ENCODE data around the gene CDK2.
"Not testable (repeated sequence)": the region's sequence is repeated elsewhere in the genome, so short reads cannot be mapped to it uniquely, and the experiment has no call there.

Gene CDK2

DNA sequence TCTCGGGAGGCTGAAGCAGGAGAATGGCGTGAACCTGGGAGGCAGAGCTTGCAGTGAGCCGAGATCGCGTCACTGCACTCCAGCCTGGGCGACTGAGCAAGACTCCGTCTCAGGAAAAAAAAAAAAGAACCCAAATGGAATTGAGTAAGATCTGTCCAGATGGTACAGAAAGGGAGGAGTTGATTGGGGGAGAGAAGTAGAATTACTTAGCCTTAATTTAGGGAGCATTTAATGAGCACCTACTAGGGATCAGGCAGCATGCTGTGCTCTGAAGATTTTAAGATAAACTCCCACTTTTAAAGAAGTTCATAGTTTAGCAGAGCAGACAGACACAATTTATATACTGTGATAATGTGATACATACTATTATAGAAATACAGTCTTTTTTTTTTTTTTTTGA, 11.8 kb downstream of the CDK2 start:
- DNase-seq (ENCODE audit: low read depth in 4 of 4, low spot score in 1 of 4) = no peak

DNA sequence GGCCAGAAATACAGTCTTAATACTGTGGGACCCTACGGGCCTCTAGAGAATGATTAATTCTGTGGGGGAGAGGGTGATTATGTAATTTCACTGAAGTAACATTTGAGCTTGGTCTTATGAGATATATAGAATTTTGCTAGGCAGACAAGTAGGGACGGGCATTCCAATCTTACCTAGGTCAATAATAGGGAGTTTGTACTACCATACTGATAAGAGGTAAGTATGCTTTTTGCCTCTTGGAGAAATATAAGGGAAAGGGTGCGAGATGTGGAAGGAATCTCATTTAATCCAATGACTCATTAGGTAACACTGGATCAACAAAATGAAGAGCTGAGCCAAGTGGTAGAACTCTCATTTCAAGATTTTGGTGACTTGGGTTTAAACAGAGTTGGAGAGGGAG, 12.4 kb downstream of the CDK2 start:
- no peak for DNase-seq (ENCODE audit: low read depth in 4 of 4, low spot score in 1 of 4)

DNA sequence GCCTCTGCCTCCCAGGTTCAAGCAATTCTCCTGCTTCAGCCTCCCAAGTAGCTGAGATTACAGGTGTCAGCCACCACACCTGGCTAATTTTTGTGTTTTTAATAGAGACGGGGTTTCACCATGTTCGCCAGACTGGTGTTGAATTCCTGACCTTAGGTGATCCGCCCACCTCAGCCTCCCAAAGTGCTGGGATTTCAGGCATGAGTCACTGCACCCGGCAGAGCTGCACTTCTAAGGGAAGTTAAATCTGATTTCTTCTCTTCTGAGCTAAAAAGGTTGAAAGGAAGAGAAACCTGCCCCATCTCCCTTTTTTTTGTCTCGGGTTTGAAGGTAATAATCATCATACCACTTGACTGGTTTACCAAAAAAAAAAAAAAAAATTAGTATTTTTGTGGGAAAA, 15.3 kb downstream of the CDK2 start:
- not testable (repeated sequence) for DNase-seq (ENCODE audit: low read depth in 4 of 4, low spot score in 1 of 4)

DNA sequence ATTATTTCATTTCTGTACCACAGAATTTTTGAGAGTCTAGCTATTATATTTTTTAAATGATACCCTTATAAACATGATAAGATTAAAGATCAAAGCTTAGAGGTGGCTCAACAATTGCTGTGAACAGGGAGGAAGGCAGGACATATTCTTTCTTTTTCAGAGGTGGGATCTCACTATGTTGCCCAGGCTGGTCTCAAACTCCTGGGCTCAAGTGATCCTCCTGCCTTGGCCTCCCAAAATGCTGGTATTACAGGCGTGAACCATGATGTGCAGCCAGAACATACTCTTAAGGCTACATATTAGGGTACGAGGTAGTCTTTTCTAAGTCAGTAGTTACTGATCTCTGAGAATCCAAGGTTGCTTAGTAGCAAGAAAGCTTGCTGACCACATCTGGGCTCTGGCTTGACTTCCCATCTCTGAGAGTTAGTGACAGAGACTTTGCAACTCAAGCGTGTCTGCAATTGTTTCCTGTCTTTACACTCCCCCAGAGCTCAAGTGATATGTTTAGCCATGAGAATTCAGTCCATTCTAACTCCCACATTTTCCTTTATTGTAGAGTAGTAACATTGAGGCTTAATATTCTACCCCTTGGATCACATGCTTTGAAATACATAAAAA, 15.8 kb downstream of the CDK2 start:
- DNase-seq (ENCODE audit: low read depth in 4 of 4, low spot score in 1 of 4) = no peak

DNA sequence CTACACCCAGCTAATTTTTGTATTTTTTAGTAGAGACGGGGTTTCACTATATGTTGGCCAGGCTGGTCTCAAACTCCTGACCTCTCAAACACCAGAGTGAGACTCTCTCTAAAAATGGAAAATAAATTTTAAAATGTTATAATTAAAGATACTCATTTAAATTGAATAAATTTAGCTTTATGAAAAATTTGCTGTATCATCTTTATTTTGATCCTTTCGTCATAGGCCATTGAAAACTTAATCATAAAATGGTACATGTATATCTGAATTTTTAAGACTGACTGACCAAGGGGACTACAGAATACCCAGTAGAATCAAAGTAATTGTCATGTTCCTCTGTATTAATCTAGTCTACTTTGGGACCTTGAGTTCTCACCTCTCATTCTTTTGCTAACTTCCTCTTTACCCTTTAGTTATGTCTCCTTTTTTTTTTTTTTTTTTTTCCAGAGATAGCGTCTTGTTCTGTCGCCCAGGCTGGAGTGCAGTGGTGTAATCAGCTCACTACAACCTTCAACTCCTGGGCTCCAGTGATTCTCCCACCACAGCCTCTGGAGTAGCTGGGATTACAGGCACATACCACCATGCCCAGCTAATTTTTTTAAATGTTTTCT, 16.7 kb downstream of the CDK2 start:
- no peak for DNase-seq (ENCODE audit: low read depth in 4 of 4, low spot score in 1 of 4)

DNA sequence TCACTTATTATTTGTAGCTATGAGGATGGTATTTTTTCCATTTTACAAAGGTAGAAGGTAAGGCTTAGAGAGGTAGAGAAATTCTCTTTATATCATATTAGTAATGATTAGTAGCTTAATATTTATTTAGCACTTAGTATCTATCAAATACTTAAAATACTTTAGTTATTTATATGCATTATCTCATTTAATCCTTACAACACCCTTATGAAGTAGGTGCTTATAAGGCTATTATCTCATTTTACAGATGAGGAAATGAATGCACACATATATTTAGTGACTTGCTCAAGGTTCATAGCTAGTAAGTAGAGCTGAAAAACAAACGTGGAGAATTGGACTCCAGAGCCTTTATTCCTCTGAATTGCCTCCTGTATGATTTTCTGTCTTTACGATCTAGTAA, 18.2 kb downstream of the CDK2 start:
- no peak for DNase-seq (ENCODE audit: low read depth in 4 of 4, low spot score in 1 of 4)

DNA sequence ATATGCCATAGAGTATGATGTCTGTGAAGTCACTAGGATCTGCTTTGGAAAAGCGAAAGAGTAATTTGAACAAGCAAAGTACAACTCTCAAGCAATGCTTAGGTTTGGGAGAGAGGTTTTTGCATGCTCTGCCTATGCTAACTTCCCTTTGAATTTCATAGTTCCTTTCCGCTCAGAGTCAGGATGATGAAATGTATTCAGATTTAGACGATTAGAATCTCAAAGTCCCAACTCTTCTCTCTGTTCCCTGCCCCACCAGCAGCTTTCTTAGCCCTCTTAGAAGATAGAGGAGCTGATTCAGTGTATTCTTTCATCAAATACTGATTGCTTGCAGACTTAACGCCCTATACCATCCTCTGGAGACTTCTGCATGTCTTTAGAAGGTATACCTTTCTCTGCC, 18.7 kb downstream of the CDK2 start:
- no peak for DNase-seq (ENCODE audit: low read depth in 4 of 4, low spot score in 1 of 4)

DNA sequence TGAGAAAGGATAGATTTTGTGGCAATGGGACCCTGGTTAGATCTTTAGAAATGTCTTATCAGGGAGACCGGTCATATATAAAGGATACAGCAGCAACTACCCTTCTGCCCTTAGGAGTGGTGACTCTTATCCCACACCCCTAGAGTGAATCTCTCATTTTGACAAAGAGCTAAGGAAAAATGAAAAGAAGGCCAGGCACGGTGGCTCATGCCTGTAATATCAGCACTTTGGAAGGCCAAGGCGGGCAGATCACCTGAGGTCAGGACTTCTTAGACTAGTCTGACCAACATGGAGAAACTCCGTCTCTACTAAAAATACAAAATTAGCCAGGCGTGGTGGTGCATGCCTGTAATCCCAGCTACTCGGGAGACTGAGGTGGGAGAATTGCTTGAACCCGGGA, 19.3 kb downstream of the CDK2 start:
- not testable (repeated sequence) for DNase-seq (ENCODE audit: low read depth in 4 of 4, low spot score in 1 of 4)

DNA sequence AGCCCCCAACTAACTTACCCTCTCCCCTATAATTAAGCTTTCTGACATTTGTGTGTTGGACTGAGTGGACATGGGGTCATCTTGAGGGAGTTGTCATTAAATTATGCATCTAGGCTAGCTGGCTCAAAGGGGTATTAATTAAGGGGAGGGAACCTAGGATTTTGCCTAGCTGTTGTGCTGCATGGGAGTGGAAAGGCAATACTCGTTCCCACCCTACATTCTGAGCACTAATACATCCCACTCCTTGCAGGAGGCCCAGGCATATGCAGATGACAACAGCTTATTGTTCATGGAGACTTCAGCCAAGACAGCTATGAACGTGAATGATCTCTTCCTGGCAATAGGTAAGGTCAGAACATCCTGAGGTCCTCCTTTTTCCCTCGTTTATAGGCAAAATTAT, 24.5 kb downstream of the CDK2 start:
- DNase-seq (ENCODE audit: low read depth in 4 of 4, low spot score in 1 of 4) = no peak

DNA sequence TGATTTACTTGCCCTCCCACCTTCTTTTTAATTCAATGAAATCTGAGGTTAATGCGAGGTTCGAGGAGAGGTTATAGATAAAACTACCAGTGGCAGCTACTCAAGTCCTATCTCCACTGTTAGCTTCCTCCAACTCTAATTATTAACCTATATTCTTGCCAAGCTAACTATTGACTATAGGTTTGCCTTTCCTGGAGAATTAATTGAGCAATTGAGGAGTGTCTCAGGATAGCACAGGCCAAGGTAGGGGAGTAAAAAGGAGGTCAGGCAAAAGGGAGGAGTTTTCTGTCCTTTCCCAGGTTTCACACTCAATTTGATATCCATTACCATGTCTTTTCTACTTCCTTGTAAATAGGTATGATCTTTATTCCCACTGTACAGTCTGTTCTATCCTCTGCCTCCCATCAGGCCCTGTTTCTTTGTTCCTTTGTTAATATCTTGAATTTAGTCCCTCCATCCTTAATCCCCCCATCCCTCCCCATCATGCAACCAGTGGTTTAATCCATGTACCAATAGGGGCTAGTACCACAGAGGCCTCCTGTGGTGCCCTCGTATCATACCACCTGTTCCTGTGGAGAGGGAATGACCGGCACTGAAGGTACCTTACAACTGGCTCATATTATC, 26.7 kb downstream of the CDK2 start:
- DNase-seq (ENCODE audit: low read depth in 4 of 4, low spot score in 1 of 4) = no peak

DNA sequence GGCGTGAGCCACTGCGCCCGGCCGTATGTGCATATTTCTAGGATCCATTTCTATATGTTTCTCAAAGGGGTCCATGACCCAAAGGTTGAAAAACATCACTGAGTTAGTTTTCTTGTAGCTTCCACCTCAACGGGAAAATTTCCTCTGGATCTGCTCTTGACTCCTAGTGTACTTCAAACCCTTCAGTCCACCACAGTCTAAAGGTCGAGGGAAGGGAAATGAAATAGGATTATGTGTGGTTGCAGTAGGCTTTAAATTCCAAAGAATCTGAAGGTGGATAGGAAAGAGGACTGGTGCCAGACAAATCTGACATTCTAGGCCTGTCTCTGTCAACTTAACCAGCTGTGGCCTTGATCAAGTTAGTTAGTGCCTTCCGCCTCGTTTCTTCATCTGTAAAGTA, 28.7 kb downstream of the CDK2 start:
- no peak for DNase-seq (ENCODE audit: low read depth in 4 of 4, low spot score in 1 of 4)

DNA sequence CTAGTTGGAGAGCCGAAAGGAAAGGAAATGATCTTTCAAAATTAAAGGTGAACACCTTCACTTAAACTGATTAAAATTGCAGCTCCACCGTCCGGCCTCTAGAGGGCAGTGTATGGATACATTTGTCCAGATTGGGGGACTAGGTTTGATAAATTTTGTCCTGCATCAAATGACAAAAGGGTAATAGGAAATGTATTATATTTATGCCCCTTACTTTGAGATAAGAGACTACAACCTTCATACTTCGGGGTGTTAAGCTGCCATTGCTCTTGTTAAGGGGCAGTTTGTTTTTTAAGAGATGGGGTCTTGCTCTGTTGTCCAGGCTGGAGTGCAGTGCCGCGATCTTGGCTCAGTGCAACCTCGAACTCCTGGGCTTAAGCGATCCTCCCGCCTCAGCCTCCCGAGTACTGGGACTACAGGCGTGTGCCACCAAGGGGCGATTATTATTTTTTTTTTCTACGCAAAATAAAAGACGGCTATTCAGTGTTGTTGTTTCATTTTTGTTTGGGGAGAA, 29.6 kb downstream of the CDK2 start:
- DNase-seq (ENCODE audit: low read depth in 4 of 4, low spot score in 1 of 4) = peak; percentile 38 to 48 (median 43)

DNA sequence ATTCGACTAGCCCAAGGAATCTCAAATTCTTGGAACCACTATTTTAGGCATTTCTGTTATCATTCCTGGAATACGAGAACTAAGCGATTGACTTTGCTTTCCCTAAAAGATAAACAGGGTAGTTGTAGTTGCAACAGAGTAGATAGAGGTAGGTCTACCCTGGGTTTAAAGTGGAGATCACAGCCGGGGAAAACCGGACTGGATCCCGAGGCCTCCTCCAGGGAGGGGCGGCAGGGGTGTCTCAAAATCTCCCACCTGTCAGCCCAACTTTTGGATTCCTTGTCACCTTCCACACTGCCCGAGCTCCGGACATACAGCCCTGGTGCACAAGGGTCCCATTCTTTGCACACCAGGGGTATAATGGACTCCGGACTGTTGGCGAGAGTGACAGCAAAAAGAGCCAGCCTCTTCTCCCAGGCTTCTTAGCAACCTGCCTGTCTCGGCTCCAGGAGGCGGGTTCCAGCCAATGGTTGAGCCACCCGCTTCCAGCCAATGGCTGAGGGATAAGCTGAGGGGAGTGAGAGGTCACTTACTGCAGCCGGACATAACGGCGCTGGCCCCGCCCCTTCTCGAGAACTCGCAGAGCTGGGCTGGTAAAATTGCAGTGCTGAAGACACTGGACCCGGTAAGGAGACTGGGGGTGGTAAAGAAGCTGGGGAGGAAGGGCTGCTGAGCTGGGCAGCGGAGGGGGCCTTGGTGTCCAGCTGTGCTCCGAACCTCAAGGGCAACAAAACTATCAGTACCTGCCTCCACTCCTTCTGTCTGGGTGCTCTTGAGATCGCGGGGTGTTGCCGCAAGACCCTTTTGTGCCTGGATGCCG, 30.3 kb downstream of the CDK2 start, which contains the start of gene SUOX:
Gene SUOX, plus strand, starts transcription at position 562 of the 820 bp plus-strand sequence. CDS start 4,946 bp downstream, outside the sequence.
- DNase-seq (ENCODE audit: low read depth in 4 of 4, low spot score in 1 of 4) = peak in 1 of 4 experiments; percentile 18

DNA sequence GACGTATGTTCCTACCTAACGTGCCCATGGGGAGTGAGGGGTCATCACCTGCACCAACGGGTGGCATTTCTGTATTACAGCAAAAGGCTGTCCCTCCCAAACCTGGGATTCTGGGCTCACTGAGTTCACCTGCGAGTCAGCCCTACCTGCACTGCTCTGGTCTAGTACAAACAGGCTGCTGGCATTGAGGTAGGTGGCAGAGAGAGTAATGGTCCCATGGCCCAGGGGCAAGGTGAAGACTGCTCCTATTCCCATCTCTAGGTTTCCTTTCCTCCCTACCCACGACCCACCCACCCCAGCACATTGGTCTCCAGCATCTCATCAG, 30.9 kb downstream of the CDK2 start:
- DNase-seq (ENCODE audit: low read depth in 4 of 4, low spot score in 1 of 4) = no peak

DNA sequence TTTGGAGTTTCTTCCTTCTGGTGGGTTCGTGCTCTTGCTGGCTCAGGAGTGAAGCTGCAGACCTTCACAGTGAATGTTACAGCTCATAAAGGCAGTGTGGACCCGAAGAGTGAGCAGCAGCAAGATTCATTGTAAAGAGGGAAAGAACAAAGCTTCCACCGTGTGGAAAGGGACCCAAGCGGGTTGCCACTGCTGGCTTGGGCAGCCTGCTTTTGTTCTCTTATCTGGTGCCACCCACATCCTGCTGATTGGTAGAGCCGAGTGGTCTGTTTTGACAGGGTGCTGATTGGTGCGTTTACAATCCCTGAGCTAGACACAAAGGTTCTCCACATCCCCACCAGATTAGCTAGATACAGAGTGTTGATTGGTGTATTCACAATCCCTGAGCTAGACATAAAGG, 32.9 kb downstream of the CDK2 start:
- DNase-seq (ENCODE audit: low read depth in 4 of 4, low spot score in 1 of 4) = not testable (repeated sequence)

DNA sequence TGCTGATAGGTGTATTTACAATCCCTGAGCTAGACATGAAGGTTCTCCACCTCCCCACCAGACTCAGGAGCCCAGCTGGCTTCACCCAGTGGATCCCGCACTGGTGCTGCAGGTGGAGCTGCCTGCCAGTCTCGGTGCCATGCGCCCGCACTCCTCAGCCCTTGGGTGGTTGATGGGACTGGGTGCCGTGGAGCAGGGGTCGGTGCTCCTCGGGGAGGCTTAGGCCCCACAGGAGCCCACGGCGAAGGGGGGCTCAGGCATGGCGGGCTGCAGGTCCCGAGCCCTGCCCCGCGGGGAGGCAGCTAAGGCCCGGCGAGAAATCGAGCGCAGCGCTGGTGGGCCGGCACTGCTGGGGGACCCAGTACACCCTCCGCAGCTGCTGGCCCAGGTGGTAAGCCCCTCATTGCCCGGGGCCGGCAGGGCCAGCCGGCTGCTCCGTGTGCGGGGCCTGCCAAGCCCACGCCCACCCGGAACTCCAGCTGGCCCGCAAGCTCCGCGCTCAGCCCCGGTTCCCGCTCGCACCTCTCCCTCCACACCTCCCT, 33.4 kb downstream of the CDK2 start:
- not testable (repeated sequence) for DNase-seq (ENCODE audit: low read depth in 4 of 4, low spot score in 1 of 4)

DNA sequence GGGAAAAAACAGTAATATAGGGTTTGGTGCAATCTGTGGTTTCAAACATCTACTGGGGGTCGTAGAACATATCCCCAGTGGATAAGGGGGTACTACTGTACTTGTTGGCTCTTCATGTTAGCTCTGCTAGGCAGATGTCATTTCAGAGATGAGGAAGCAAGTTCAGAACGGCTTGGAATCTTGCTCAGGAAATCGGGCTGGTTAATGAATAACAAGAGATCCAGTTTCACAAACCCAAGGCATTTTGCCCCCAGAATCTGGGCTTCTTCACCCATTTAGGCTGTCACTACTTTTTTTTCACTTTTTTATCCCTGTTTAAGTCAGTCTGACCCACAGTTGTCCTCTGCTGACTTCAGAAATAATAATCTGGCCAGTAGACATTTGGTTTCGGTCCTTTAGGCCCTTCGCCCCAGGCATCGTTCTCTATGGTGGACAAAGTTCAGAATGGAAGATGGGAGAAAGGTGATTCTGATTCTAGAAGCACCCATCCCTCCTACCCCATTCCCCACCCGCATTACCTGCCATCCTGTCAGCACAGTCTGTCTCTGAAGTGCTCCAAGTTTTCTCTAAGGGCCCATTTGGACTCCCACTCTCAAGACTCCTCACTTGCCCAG, 35.0 kb downstream of the CDK2 start:
- no peak for DNase-seq (ENCODE audit: low read depth in 4 of 4, low spot score in 1 of 4)

DNA sequence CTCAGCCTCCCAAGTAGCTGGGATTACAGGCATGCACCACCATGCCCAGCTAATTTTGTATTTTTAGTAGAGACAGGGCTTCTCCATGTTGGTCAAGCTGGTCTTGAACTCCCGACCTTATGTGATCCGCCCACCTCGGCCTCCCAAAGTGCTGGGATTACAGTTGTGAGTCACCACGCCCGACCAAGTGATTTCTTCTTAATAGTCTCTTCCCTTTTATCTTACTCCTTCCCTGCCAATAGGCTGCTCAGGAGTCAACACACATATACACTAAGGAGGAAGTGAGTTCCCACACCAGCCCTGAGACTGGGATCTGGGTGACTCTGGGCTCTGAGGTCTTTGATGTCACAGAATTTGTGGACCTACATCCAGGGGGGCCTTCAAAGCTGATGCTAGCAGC, 36.7 kb downstream of the CDK2 start:
- DNase-seq (ENCODE audit: low read depth in 4 of 4, low spot score in 1 of 4) = not testable (repeated sequence)

DNA sequence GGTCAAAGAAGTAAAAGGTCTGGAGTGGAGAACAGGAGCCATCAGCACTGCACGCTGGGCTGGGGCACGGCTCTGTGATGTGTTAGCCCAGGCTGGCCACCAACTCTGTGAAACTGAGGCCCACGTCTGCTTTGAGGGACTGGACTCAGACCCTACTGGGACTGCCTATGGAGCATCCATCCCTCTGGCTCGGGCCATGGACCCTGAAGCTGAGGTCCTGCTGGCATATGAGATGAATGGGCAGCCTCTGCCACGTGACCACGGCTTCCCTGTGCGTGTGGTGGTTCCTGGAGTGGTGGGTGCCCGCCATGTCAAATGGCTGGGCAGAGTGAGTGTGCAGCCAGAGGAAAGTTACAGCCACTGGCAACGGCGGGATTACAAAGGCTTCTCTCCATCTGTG, 37.6 kb downstream of the CDK2 start:
- no peak for DNase-seq (ENCODE audit: low read depth in 4 of 4, low spot score in 1 of 4)

DNA sequence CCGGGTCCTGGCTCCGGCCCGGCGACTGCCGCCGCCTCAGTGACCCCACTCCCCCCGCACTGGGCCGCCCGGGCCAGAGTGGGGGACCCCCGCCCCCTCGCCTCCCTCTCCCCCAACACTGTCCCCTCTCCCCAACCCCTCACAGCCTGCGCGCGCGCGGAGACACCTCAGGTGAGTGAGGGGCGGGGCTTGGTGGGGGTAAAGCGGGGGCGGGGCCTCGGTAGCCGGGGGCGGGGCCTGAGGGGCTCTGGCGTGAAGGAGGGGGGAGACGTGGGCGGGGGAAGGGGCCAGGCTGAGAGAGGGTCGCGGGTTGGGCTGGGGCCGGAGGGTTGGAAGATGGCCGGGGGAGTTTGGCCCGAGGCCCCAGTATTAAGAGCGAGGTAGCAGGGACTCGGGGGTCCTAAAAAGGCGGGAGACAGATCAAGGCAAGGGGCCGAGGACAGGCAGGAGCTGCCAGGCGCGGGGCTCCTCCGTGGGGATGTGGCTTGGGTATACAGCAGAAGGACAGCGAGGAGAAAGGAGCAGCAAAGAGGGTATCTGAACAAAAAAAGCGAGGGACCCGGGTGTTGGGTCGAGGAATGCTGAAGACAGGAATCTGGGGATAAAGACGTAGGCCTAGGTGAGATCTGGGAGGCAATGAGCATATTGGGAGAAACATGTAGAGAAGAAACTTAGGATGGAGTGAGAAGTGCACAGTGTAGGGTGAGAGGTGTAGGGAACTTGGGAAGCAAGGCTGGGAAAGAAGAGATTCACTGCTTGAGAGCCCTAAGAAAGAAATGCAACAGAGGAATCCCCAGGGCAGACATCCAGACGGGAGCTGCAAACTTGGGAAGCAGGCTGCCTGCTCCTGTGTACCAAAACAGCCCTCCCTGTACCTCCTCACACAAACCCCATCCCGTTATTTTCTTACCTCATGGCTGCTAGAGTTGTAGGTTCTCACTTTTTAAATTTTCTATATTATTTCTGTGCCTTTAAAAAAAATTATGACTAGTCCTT, 41.2 kb downstream of the CDK2 start:
- DNase-seq (ENCODE audit: low read depth in 4 of 4, low spot score in 1 of 4) = peak; percentile 47 to 55 (median 52)

All from stimulated activated CD4-positive, alpha-beta T cell treated with anti-CD3 and anti-CD28 coated beads, Interleukin-1b, Interleukin-23, amount 100 ng/mL, for 24 hours (primary cell).